Right atrium auricular region (tissue), 2 donors: ENCODE results near the gene RNF123. TPM values are rescaled to one million over a fixed set of nuclear protein-coding genes. Genes with fewer than 3 reads are reported as not detected.
A peak's percentile ranks its signal among the peaks of the same experiment; 100 is the strongest.
"Not testable (repeated sequence)": the region's sequence is repeated elsewhere in the genome, so short reads cannot be mapped to it uniquely, and the experiment has no call there.

Experiments
- DNase-seq: peaks from one replicate; pipeline ENCODE4 v3.0.0-alpha.2; 2019; ENCODE audit warnings: low spot score
- H3K27ac ChIP-seq, 2 donors: fragments of 200-600 bp; sonication (generic); 1 replicate in 1 of 2; 2 replicates in 1 of 2; pipeline ENCODE4 v1.5.1; 2016 to 2019
- H3K27me3 ChIP-seq, 2 donors: fragments of 200-600 bp; sonication (generic); one replicate each; pipeline versions ENCODE4 v1.5.1 to v1.6.0; 2017 to 2019
- H3K36me3 ChIP-seq: fragments of 200-600 bp; sonication (generic); one replicate; pipeline ENCODE4 v1.5.1; 2016
- H3K4me1 ChIP-seq, 2 donors: fragments of 200-600 bp; sonication (generic); one replicate each; pipeline versions ENCODE4 v1.5.1 to v1.6.0; 2017 to 2019
- H3K4me3 ChIP-seq, 2 donors: fragments of 200-600 bp; sonication (generic); 1 replicate in 1 of 2; 2 replicates in 1 of 2; pipeline ENCODE4 v1.5.1; 2017 to 2019; ENCODE audit warnings: mild to moderate bottlenecking in 1 of 2, moderate library complexity in 1 of 2
- H3K9me3 ChIP-seq, 2 donors: fragments of 200-600 bp; sonication (generic); one replicate each; pipeline ENCODE4 v1.5.1; 2019
- total RNA-seq, 2 donors: library from RNA; depleted of rRNA; stranded (reverse); fragments of >200 nt; gene quantifications; one replicate each; pipeline ENCODE4 v1.1.0, GENCODE V29; 2016
- TF ChIP-seq, protein P1 (sequence below), 2 donors: fragments of 200-600 bp; sonication (generic); IDR thresholded peaks; one replicate each; pipeline ENCODE4 v1.5.1; 2019; ENCODE audit warnings: antibody characterized with exemption in 2 of 2

The RNF123 gene
- total RNA-seq, 2 donors from 2014 or later: 29.1 to 29.8 TPM

DNA sequence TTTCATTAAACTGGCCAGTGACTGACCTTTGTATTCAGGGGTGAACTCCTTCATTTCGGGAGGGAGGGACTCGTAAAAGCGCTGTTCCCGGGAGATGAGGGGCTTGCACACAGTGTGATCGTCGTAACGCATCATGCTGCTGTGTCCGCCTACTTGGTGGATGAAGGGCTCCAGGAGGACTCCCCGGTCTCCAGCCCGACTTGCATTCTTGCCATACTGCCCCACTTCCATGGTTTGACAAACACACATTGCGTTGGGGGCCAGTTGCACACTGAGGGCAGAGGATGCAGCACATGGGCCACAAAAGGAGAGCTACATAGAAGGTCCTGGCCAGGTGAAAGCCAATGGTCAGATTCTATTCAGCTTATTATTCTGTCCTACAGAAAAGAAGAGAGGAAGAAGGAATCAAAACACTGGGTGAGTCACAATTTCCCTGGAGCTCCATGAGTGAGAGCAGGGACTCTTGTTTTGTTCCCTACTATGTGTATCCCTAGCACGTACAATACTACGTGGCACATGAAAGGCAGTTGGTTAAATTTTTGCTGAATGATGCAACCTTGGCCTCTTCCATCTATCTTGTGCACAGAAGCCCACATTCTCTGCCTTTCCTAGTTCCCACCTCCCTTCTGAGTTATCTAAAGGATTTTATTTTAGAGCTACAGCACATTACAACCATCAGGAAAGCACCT lies 58.6 kb downstream of the RNF123 start:
- H3K4me1 ChIP-seq: no peaks in the 10 kb centered on the region
- H3K27me3 ChIP-seq: no peaks in the 10 kb centered on the region
- H3K4me3 ChIP-seq: no peak overlapping the region
- TF ChIP-seq, protein P1, sequence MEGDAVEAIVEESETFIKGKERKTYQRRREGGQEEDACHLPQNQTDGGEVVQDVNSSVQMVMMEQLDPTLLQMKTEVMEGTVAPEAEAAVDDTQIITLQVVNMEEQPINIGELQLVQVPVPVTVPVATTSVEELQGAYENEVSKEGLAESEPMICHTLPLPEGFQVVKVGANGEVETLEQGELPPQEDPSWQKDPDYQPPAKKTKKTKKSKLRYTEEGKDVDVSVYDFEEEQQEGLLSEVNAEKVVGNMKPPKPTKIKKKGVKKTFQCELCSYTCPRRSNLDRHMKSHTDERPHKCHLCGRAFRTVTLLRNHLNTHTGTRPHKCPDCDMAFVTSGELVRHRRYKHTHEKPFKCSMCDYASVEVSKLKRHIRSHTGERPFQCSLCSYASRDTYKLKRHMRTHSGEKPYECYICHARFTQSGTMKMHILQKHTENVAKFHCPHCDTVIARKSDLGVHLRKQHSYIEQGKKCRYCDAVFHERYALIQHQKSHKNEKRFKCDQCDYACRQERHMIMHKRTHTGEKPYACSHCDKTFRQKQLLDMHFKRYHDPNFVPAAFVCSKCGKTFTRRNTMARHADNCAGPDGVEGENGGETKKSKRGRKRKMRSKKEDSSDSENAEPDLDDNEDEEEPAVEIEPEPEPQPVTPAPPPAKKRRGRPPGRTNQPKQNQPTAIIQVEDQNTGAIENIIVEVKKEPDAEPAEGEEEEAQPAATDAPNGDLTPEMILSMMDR (IDR thresholded peaks at IDR 0.05): no peak
- no peaks in the 10 kb centered on the region for H3K9me3 ChIP-seq
- H3K27ac ChIP-seq: no peak overlapping the region
- DNase-seq: peak; percentile 36
- peaks cover 20% of the 10 kb centered on the region for H3K36me3 ChIP-seq

DNA sequence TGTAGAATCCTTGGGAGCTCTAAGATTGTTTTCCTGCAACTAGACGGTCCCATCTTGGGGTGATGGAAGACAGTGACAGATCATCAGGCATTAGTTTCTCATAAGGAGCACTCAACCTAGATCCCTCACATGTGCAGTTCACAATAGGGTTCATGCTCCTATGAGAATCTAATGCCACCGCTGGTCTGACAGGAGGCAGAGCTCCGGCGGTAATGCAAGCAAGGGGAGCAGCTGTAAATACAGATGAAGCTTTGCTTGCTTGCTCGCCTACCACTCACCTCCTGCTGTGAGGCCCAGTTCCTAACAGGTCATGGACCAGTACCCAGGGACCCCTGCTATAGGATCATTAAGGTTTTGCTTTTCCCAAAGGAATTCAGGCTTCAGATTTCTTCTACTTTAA lies 59.5 kb downstream of the RNF123 start:
- H3K27ac ChIP-seq, H3K4me3 ChIP-seq, H3K4me1 ChIP-seq, H3K9me3 ChIP-seq, H3K27me3 ChIP-seq: not testable (repeated sequence)
- DNase-seq: peak; percentile 13
- H3K36me3 ChIP-seq: peaks cover 20% of the 10 kb centered on the region

DNA sequence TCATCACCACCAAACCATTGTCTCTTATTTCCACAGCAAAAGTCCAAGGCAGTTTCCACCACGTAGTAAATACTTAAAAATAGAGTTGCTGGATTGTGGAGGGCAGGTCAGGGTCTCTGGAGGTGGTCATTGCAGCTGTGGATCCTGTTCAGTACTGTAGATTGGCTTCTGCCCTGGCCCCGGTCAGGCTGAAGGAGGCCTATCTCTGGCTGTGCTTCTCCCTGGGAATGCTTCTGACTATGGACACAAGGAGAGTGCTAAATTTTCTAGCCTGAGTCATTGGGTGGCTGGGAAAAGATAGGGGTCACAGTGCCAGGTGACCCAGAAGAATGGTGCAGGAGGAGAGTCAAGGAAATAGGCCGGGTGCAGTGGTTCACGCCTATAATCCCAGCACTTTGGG lies 60.7 kb downstream of the RNF123 start:
- Histone ChIP-seq H3K9me3 (no peaks in the 10 kb centered on the region), H3K27ac (no peak overlapping the region), H3K27me3 (no peaks in the 10 kb centered on the region), H3K4me3 (no peak overlapping the region), H3K4me1 (peaks cover 0 to 8% of the 10 kb centered on the region in 2 donors), H3K36me3 (peaks cover 20% of the 10 kb centered on the region)
- DNase-seq: peak; percentile 32
- TF ChIP-seq, protein P1 (IDR thresholded peaks at IDR 0.05): no peak

DNA sequence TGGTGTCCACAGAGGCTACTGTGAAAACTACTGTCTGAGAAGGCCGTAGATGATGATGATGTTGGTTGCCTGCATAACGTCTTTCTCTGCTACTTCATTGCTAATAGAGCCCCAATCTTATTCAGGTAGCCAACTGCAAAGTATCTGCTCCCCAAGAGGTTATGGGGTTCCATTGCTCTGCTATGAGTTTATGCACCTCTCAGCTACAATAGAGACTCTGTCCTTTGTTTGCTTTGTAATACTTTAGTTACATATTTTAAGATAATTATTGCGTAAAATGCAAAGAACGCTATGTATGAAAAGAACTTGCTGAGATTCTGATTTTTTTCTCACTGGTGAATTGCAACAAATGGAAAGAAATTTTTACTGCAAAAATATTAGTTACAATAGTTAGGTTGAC lies 62.1 kb downstream of the RNF123 start:
- peaks cover 0 to 8% of the 10 kb centered on the region in 2 donors for H3K4me1 ChIP-seq
- no peak overlapping the region for H3K27ac ChIP-seq
- TF ChIP-seq, protein P1 (IDR thresholded peaks at IDR 0.05): no peak
- no peaks in the 10 kb centered on the region for H3K9me3 ChIP-seq
- H3K27me3 ChIP-seq: no peaks in the 10 kb centered on the region
- H3K4me3 ChIP-seq: no peak overlapping the region
- peaks cover 13% of the 10 kb centered on the region for H3K36me3 ChIP-seq
- no peak for DNase-seq

DNA sequence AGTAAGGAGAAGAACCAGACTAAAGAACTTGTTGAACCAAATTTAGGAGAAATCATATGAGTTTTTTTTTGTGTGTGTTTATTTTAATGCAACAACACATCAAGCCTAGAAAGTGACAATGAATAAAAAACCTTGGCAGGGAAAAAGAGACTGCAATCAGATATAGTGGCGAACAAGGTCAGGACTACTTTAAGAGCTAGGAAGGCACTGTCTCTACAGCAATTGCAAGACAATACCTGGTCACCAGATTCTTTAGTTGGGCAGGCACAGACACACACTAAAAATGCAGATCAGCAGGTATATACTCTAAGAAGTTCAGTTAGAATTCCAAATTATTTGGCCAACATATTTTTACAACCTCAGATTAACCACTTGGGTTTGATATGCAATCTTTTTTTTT lies 65.2 kb downstream of the RNF123 start:
- no peak overlapping the region for H3K27ac ChIP-seq
- no peak overlapping the region for H3K4me3 ChIP-seq

DNA sequence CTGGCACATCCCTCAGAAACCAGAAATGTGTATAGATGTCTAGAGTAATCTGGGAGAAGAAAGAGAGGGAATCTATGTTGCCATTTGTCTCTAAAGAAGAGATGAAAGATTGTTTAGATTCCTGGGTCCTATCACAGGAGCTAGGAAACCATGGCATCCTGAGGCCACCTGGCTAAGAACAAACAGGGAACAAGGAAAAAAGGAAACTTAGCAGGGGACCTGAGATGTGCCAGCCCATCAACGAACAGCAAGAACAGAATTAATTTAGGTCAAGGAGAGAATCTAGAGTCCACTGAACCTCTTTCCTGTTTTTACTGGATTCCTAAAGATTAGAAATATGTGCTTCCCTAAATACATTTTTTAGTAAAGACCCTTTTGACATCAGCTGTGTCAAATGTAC lies 66.7 kb downstream of the RNF123 start:
- Histone ChIP-seq H3K4me3 (no peak overlapping the region), H3K36me3 (no peaks in the 10 kb centered on the region), H3K27me3 (no peaks in the 10 kb centered on the region), H3K27ac (no peak overlapping the region), H3K4me1 (peaks cover 0 to 8% of the 10 kb centered on the region in 2 donors), H3K9me3 (no peaks in the 10 kb centered on the region)
- peak; percentile 5 for DNase-seq
- TF ChIP-seq, protein P1 (IDR thresholded peaks at IDR 0.05): no peak

More for the DNA sequence above, 65.2 kb downstream of the RNF123 start:
- H3K36me3 ChIP-seq: no peaks in the 10 kb centered on the region
- TF ChIP-seq, protein P1 (IDR thresholded peaks at IDR 0.05): no peak
- H3K4me1 ChIP-seq: peaks cover 0 to 8% of the 10 kb centered on the region in 2 donors
- no peaks in the 10 kb centered on the region for H3K9me3 ChIP-seq
- no peak for DNase-seq
- no peaks in the 10 kb centered on the region for H3K27me3 ChIP-seq
